ENCODE measurements around the gene FBN1. TPM values are rescaled to one million over a fixed set of nuclear protein-coding genes. Genes with fewer than 3 reads are reported as not detected.

FBN1 gene
- total RNA-seq, 4 donors from 2014 or later, result 113 to 147 (median 120) TPM

DNA sequence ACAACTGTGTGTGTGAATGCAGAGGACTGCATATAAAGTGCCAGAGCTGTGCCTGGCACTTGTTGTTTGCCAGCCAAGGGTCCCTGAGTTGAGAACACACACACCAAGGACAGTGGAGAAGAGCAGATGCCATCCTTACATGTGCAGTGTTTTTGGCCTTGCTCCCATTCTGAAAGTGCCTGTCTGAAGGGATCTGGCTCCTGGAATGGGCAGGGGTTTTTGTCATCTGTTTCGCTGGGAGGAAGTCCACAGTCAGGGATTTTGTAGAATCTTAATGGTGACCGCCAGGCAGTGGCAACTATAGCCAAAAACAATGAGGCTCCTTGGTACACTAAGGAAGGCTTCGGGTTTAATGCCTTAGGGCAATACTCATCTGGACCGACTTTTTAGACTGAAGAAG lies 250.5 kb downstream of the FBN1 start:
- no peak for TF ChIP-seq CTCF (IDR thresholded peaks at IDR 0.05)
- TF ChIP-seq POLR2A (IDR thresholded peaks at IDR 0.05), result no peak
- intact Hi-C loops (cut with DNase I), result no loop called here
- WGBS, 2 donors, result 88 to 96% methylated on average over 4 of the region's 4 CpGs
- DNase-seq, result no peak
- no peaks in the 10 kb centered on the region for H3K27me3 ChIP-seq
- no peak overlapping the region for H3K4me3 ChIP-seq (replicated peaks in 1 of 3)
- no peaks in the 10 kb centered on the region for H3K9me3 ChIP-seq
- H3K36me3 ChIP-seq, result no peaks in the 10 kb centered on the region
- H3K4me1 ChIP-seq, result peaks cover 4 to 17% of the 10 kb centered on the region in 2 donors
- H3K27ac ChIP-seq, result no peak overlapping the region

- 70 to 86% methylated on average over 15 of the region's 15 CpGs for WGBS, 2 donors
- Histone ChIP-seq H3K4me1 (peaks cover 4 to 17% of the 10 kb centered on the region in 2 donors), H3K36me3 (no peaks in the 10 kb centered on the region), H3K9me3 (no peaks in the 10 kb centered on the region), H3K27ac (peak overlapping the region in 1 of 3 donors; percentile 7), H3K27me3 (no peaks in the 10 kb centered on the region), H3K4me3 (replicated peaks in 1 of 3) (no peak overlapping the region)
- DNase-seq, result no peak
- TF ChIP-seq POLR2A (IDR thresholded peaks at IDR 0.05) (no peak), CTCF (IDR thresholded peaks at IDR 0.05) (no peak)
- intact Hi-C loops (cut with DNase I), result no loop called here
These were observed 251.6 kb downstream of the FBN1 start for GRCh38 chr15:48393645-48394506.

GRCh38 chr15:48392356-48392755 lies 253.2 kb downstream of the FBN1 start:
- Histone ChIP-seq H3K36me3 (no peaks in the 10 kb centered on the region), H3K9me3 (no peaks in the 10 kb centered on the region), H3K27ac (peak overlapping the region in 1 of 3 donors; percentile 74), H3K4me1 (peaks cover 4 to 17% of the 10 kb centered on the region in 2 donors), H3K4me3 (replicated peaks in 1 of 3) (no peak overlapping the region), H3K27me3 (no peaks in the 10 kb centered on the region)
- WGBS, 2 donors, result 21 to 22% methylated on average over 4 of the region's 4 CpGs
- peak; percentile 53 to 56 for DNase-seq
- intact Hi-C loops (cut with DNase I), result no loop called here
- TF ChIP-seq CTCF (IDR thresholded peaks at IDR 0.05) (no peak), POLR2A (IDR thresholded peaks at IDR 0.05) (no peak)

- intact Hi-C loops (cut with DNase I), result no loop called here
- Histone ChIP-seq H3K36me3 (no peaks in the 10 kb centered on the region), H3K9me3 (no peaks in the 10 kb centered on the region), H3K4me1 (peaks cover 4 to 17% of the 10 kb centered on the region in 2 donors), H3K27ac (peak overlapping the region in 1 of 3 donors; percentile 74), H3K27me3 (no peaks in the 10 kb centered on the region), H3K4me3 (replicated peaks in 1 of 3) (no peak overlapping the region)
- TF ChIP-seq CTCF (IDR thresholded peaks at IDR 0.05) (no peak), POLR2A (IDR thresholded peaks at IDR 0.05) (no peak)
- WGBS, 2 donors, result 75 to 87% methylated on average over 2 of the region's 2 CpGs
- no peak for DNase-seq
These were observed 253.6 kb downstream of the FBN1 start for GRCh38 chr15:48391950-48392349.

GRCh38 chr15:48389691-48390143 lies 255.8 kb downstream of the FBN1 start:
- peaks cover 8 to 28% of the 10 kb centered on the region in 2 donors for H3K4me1 ChIP-seq
- H3K27me3 ChIP-seq, result no peaks in the 10 kb centered on the region
- no peaks in the 10 kb centered on the region for H3K36me3 ChIP-seq
- no peaks in the 10 kb centered on the region for H3K9me3 ChIP-seq
- DNase-seq, result no peak
- H3K4me3 ChIP-seq (replicated peaks in 1 of 3), result no peak overlapping the region
- TF ChIP-seq POLR2A (IDR thresholded peaks at IDR 0.05) (no peak), CTCF (IDR thresholded peaks at IDR 0.05) (no peak)
- H3K27ac ChIP-seq, result no peak overlapping the region
- intact Hi-C loops (cut with DNase I), result no loop called here
- 73 to 87% methylated on average over 3 of the region's 3 CpGs for WGBS, 2 donors

All from thyroid gland (tissue), 4 donors.